ENCODE results near the gene CACNG8.
"Not testable (repeated sequence)": the region's sequence is repeated elsewhere in the genome, so short reads cannot be mapped to it uniquely, and the experiment has no call there.

The CACNG8 gene

DNA sequence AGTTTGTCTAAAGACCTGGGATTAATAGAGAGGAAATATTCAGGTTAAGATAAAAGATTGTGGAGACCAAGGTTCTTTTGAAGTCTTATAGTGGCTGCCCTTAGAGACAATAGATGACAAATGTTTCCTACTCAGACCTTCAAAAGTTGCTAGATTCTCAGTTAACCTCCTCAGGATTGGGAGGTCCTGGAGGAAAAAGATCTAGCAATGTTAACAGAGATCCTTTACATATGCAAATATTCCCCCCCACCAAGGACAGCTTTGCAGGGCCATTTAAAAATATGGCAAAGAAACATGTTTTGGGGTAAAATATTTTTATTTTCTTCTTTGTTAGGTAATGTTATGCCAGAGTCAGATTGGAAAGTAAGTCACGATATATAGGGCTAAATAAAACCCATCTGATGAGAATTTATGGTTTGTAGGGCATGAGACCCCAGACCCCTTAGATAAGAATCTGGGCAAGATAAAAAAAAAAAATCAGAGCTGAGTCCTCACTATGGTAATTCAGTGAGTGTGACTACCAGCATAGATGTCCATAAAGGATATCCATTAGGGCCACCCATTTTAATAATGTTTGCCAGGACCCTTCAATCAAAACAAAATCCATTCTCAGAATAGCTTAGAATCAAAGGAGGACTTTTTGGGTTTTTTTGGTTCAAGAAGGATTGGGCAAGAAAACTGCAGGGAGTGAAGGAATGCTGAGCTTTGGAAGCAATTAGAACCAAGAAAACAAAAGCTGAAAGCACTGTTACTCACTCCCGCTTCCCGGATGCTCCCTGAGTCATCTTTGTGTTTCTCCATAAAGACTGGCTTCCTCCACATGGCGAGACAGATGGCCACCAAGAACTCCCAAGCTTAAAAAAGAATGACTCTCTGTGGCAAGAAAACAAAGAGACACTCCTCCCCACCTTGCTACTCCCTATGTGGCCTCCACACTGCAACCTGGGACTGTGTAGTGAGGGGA is 72.8 kb downstream of the CACNG8 start:
- DNase-seq (ENCODE audit: low read depth), result no peak

- DNase-seq (ENCODE audit: low read depth), result not testable (repeated sequence)
Observed at GRCh38 chr19:54036542-54036941, 73.8 kb downstream of the CACNG8 start.

Measured in stimulated activated CD8-positive, alpha-beta memory T cell treated with anti-CD3 and anti-CD28 coated beads, Interleukin-15, amount 100 ng/mL, for 1 hour (primary cell).